ENCODE measurements around the gene ACTR6.

DNA sequence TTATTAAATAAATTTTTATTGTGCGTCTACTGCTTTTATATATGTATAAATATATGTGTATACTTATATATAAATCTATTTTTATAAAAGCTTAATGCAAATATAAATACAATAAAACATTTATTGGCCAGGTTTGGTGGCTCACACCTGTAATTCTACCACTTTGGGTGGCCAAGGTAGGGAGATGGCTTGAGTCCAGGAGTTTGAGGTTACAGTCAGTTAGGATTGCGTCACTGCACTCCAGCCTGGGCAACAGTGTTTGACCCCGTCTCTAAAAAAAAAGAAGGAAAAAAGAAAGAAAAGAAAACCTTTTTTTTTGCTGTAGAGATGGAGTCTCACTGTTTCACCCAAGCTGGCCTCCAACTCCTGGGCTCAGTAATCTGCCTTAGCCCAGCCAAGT lies 20.9 kb downstream of the ACTR6 start:
- no peak for TF ChIP-seq SUZ12 (IDR thresholded peaks at IDR 0.05; ENCODE audit: extremely low read depth, insufficient read depth, insufficient read length)
- no peak for TF ChIP-seq YY1 (IDR thresholded peaks at IDR 0.05; ENCODE audit: insufficient read depth, insufficient read length)

Data from NT2/D1 (cell line).